ENCODE results near the gene MAPKAPK3.

- TF ChIP-seq CTCF (IDR thresholded peaks at IDR 0.05) (no peak), POLR2A (IDR thresholded peaks at IDR 0.05) (no peak)
Observed at GRCh38 chr3:50657407-50657806, 40.5 kb downstream of the MAPKAPK3 start.

All from body of pancreas (tissue), 4 donors.